Smooth muscle cell (in vitro differentiated cells): ENCODE measurements around the gene MUC12. TPM values are rescaled to one million over a fixed set of nuclear protein-coding genes. Genes with fewer than 3 reads are reported as not detected.
"Not testable (repeated sequence)": the region's sequence is repeated elsewhere in the genome, so short reads cannot be mapped to it uniquely, and the experiment has no call there.

Experiments
- DNase-seq: peaks from one replicate; lab custom pipeline; 2025; ENCODE audit not compliant: unreplicated experiment; lab: John Stamatoyannopoulos, UW
- H2AFZ ChIP-seq: fragments of 200-600 bp; sonication (generic); 2 replicates; pipeline ENCODE4 v1.6.0; 2016; ENCODE audit warnings: antibody characterized with exemption, low read depth, mild to moderate bottlenecking
- H3F3A ChIP-seq: fragments of 200-600 bp; sonication (generic); 2 replicates; pipeline ENCODE4 v1.6.0; 2017; ENCODE audit warnings: antibody characterized with exemption, low read depth
- H3K27ac ChIP-seq: fragments of 200-600 bp; sonication (generic); 2 replicates; pipeline ENCODE4 v1.5.1; 2016; ENCODE audit warnings: low read depth, mild to moderate bottlenecking
- H3K27me3 ChIP-seq: fragments of 200-600 bp; sonication (generic); 2 replicates; pipeline ENCODE4 v1.6.1; 2016; ENCODE audit warnings: low read depth, mild to moderate bottlenecking
- H3K36me3 ChIP-seq: fragments of 200-600 bp; sonication (generic); 2 replicates; pipeline ENCODE4 v1.5.1; 2016; ENCODE audit warnings: low read depth
- H3K4me1 ChIP-seq: fragments of 200-600 bp; sonication (generic); 2 replicates; pipeline ENCODE4 v1.5.1; 2016; ENCODE audit warnings: low read depth
- H3K4me2 ChIP-seq: fragments of 200-600 bp; sonication (generic); 2 replicates; pipeline ENCODE4 v1.6.0; 2016; ENCODE audit warnings: mild to moderate bottlenecking
- H3K4me3 ChIP-seq: fragments of 200-600 bp; sonication (generic); 2 replicates; pipeline ENCODE4 v1.5.1; 2016; ENCODE audit warnings: mild to moderate bottlenecking
- H3K79me2 ChIP-seq: fragments of 200-600 bp; sonication (generic); 2 replicates; pipeline ENCODE4 v1.6.0; 2016; ENCODE audit warnings: low read depth, mild to moderate bottlenecking
- H3K9ac ChIP-seq: fragments of 200-600 bp; sonication (generic); 2 replicates; pipeline ENCODE4 v1.6.0; 2016; ENCODE audit warnings: low read depth
- H3K9me3 ChIP-seq: fragments of 200-600 bp; sonication (generic); replicated peaks from 2 replicates; pipeline ENCODE4 v1.5.1; 2016; ENCODE audit warnings: low read depth
- H4K20me1 ChIP-seq: fragments of 200-600 bp; sonication (generic); 2 replicates; pipeline ENCODE4 v1.6.0; 2016; ENCODE audit warnings: low read depth
- CTCF ChIP-seq: fragments of 200-600 bp; sonication (generic); IDR thresholded peaks from 2 replicates; pipeline ENCODE4 v1.5.1; 2017; ENCODE audit warnings: borderline replicate concordance, mild to moderate bottlenecking, antibody characterized with exemption; ENCODE audit not compliant: insufficient read depth, poor library complexity, severe bottlenecking
- WGBS: methylation state at CpG from one replicate; pipeline ENCODE4 v1.1.7; 2016; ENCODE audit warnings: low lambda C conversion rate; 5-methylcytosine and 5-hydroxymethylcytosine counted together
- polyA plus RNA-seq: library from polyadenylated mRNA; unstranded; fragments of >200 nt; fragmentation: Nextera tagmentation; extraction: Ambion mirVana; gene quantifications from 2 replicates; pipeline ENCODE4 v1.2.1, GENCODE V29; 2016
- total RNA-seq: library from RNA; depleted of rRNA; stranded (reverse); fragments of >200 nt; gene quantifications from 2 replicates; pipeline ENCODE4 v1.2.3, GENCODE V29; 2014

Gene MUC12
- total and polyA plus RNA-seq, 2 experiments from 2014 or later, result 13.5 to 18.0 TPM

GRCh38 chr7:100985033-100985797 lies 15.8 kb downstream of the MUC12 start:
- not testable (repeated sequence) for H3K4me1 ChIP-seq, H3K27ac ChIP-seq, H4K20me1 ChIP-seq, H3K4me3 ChIP-seq, H3K36me3 ChIP-seq, H3K79me2 ChIP-seq, H3K9ac ChIP-seq, H3K9me3 ChIP-seq, H2AFZ ChIP-seq, DNase-seq, H3K4me2 ChIP-seq, H3F3A ChIP-seq, H3K27me3 ChIP-seq
- WGBS, result 60% methylated on average over 4 of the region's 4 CpGs

- H3K4me3 ChIP-seq, result no peak overlapping the region
- H3K4me2 ChIP-seq, result no peak overlapping the region
- TF ChIP-seq CTCF, result no peak
- H3K27me3 ChIP-seq, result no peaks in the 10 kb centered on the region
- H3K9ac ChIP-seq, result no peak overlapping the region
- H3K9me3 ChIP-seq, result no peaks in the 10 kb centered on the region
- no peak overlapping the region for H3K27ac ChIP-seq
- H3K4me1 ChIP-seq, result no peaks in the 10 kb centered on the region
- no peaks in the 10 kb centered on the region for H3K36me3 ChIP-seq
- WGBS, result 96% methylated on average over 9 of the region's 9 CpGs
- DNase-seq, result no peak
- H3K79me2 ChIP-seq, result no peaks in the 10 kb centered on the region
- H4K20me1 ChIP-seq, result no peaks in the 10 kb centered on the region
- H3F3A ChIP-seq, result no peaks in the 10 kb centered on the region
- no peak overlapping the region for H2AFZ ChIP-seq
Measured at GRCh38 chr7:100991631-100992030, 22.3 kb downstream of the MUC12 start.

GRCh38 chr7:100992280-100992679 lies 22.9 kb downstream of the MUC12 start:
- DNase-seq, H4K20me1 ChIP-seq, H2AFZ ChIP-seq, H3K4me2 ChIP-seq, H3K4me3 ChIP-seq, H3K9ac ChIP-seq, H3K79me2 ChIP-seq, H3K36me3 ChIP-seq, H3K4me1 ChIP-seq, H3K9me3 ChIP-seq, H3F3A ChIP-seq, H3K27me3 ChIP-seq, H3K27ac ChIP-seq: not testable (repeated sequence)
- 90% methylated on average over 12 of the region's 12 CpGs for whole genome bisulfite sequencing

- no CpG with 5 or more reads among the region's 9 CpGs for WGBS
- not testable (repeated sequence) for H2AFZ ChIP-seq, H3K27ac ChIP-seq
Measured at GRCh38 chr7:100994671-100995070, 25.3 kb downstream of the MUC12 start.

GRCh38 chr7:100998530-100998929 lies 29.2 kb downstream of the MUC12 start:
- H3F3A ChIP-seq, H3K4me1 ChIP-seq, H3K4me3 ChIP-seq, H3K9ac ChIP-seq, H3K79me2 ChIP-seq, H3K27ac ChIP-seq, H3K36me3 ChIP-seq, H3K27me3 ChIP-seq, H3K9me3 ChIP-seq, DNase-seq, H3K4me2 ChIP-seq, H4K20me1 ChIP-seq, H2AFZ ChIP-seq: not testable (repeated sequence)
- 92% methylated on average over 7 of the region's 10 CpGs for WGBS

More at GRCh38 chr7:100994671-100995070, 25.3 kb downstream of the MUC12 start:
- not testable (repeated sequence) for H3K79me2 ChIP-seq, H3K4me3 ChIP-seq, H3K36me3 ChIP-seq, H3F3A ChIP-seq, H3K27me3 ChIP-seq, H3K9ac ChIP-seq, H3K4me2 ChIP-seq, H3K4me1 ChIP-seq, H4K20me1 ChIP-seq, H3K9me3 ChIP-seq, DNase-seq

- not testable (repeated sequence) for H4K20me1 ChIP-seq, H3K79me2 ChIP-seq, H3K9me3 ChIP-seq, H3K4me1 ChIP-seq, DNase-seq, H3K9ac ChIP-seq, H3K4me2 ChIP-seq, H3F3A ChIP-seq, H3K4me3 ChIP-seq, H2AFZ ChIP-seq, H3K36me3 ChIP-seq, H3K27me3 ChIP-seq, H3K27ac ChIP-seq
- WGBS, result 60% methylated on average over 1 of the region's 9 CpGs
Measured at GRCh38 chr7:100999334-100999733, 30.0 kb downstream of the MUC12 start.

- not testable (repeated sequence) for H3K4me2 ChIP-seq, H3K4me3 ChIP-seq, H3K36me3 ChIP-seq, H3K27me3 ChIP-seq, H3K27ac ChIP-seq, H3K4me1 ChIP-seq, H3F3A ChIP-seq, H4K20me1 ChIP-seq, H3K9me3 ChIP-seq, H3K79me2 ChIP-seq, DNase-seq, H3K9ac ChIP-seq, H2AFZ ChIP-seq
- 91% methylated on average over 10 of the region's 10 CpGs for WGBS
Measured at GRCh38 chr7:101000025-101000424, 30.7 kb downstream of the MUC12 start.

GRCh38 chr7:101002333-101002732 lies 33.0 kb downstream of the MUC12 start:
- not testable (repeated sequence) for H3K9ac ChIP-seq, H3K4me2 ChIP-seq, H3F3A ChIP-seq, H3K36me3 ChIP-seq, H3K4me1 ChIP-seq, H2AFZ ChIP-seq, H3K9me3 ChIP-seq, H3K4me3 ChIP-seq, H3K27me3 ChIP-seq, H4K20me1 ChIP-seq, H3K79me2 ChIP-seq, H3K27ac ChIP-seq, DNase-seq
- WGBS, result 95% methylated on average over 5 of the region's 8 CpGs
